ENCODE data around the gene SLC47A1. TPM values are rescaled to one million over a fixed set of nuclear protein-coding genes. Genes with fewer than 3 reads are reported as not detected.

The SLC47A1 gene
- total RNA-seq, 4 donors from 2014 or later, result 4.3 to 48.6 (median 11.8) TPM

GRCh38 chr17:19551165-19551564 is 17.5 kb downstream of the SLC47A1 start:
- Histone ChIP-seq H3K9me3 (no peaks in the 10 kb centered on the region), H3K4me3 (replicated peaks in 1 of 3) (no peak overlapping the region), H3K4me1 (peaks cover 0 to 15% of the 10 kb centered on the region in 2 donors), H3K36me3 (no peaks in the 10 kb centered on the region), H3K27me3 (no peaks in the 10 kb centered on the region), H3K27ac (no peak overlapping the region)
- TF ChIP-seq POLR2A (IDR thresholded peaks at IDR 0.05), result no peak
- no peak for TF ChIP-seq CTCF (IDR thresholded peaks at IDR 0.05)
- intact Hi-C loops (cut with DNase I), result no loop called here
- no peak for DNase-seq
- WGBS, 2 donors, result 94 to 99% methylated on average over 5 of the region's 5 CpGs

DNA sequence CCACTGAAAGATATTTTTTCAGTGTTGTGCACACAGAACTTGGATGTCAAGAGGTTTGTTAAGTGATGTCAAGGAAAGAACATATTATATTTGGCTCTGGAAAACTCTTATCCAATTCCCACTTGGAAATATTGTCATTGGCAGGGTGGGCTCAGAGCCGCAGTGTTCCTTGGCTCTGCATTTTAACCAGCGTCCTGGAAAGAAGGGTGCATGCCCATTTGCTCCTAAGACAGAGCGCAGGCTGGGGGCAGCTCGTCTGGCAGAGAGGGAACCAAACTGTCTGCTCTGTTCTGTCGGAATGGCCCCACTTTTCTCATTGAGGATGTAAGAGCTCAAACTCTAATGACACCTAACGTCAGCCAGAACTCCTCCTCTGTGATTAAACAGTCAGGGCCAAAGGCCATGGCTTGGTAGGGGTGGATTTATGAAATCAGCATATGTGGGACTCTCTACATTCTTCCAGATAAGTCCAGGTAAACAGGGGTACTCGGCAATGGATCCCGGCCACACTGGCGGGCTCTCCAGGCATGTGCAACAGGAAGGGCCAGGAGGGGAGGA is 18.0 kb downstream of the SLC47A1 start:
- Histone ChIP-seq H3K27ac (no peak overlapping the region), H3K9me3 (no peaks in the 10 kb centered on the region), H3K27me3 (no peaks in the 10 kb centered on the region), H3K4me3 (replicated peaks in 1 of 3) (no peak overlapping the region), H3K4me1 (peaks cover 0 to 10% of the 10 kb centered on the region in 2 donors), H3K36me3 (no peaks in the 10 kb centered on the region)
- DNase-seq, result no peak
- 83 to 84% methylated on average over 9 of the region's 9 CpGs for WGBS, 2 donors
- TF ChIP-seq CTCF (IDR thresholded peaks at IDR 0.05), result no peak
- no peak for TF ChIP-seq POLR2A (IDR thresholded peaks at IDR 0.05)
- intact Hi-C loops (cut with DNase I), result no loop called here

DNA sequence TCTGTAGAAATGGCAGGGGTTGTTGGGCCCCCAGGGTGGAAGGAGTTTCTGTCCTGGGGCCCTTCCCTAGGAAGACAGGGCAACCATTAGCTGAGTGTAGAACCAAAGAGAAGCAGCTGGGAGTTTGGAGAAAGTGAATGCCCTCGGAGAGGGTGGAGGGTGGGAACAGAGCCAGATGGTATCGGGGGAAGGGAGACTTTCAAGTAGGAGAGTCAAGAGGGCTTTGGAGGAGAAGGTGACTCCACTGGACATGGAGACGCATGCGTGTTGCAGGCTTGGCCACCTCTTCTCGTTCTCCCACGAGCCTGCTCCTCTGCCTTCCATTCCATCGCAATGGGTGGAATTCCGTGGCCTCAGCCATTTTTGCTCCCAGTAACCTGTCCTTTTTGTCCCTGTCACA is 19.4 kb downstream of the SLC47A1 start:
- Histone ChIP-seq H3K9me3 (no peaks in the 10 kb centered on the region), H3K27me3 (no peaks in the 10 kb centered on the region), H3K4me3 (replicated peaks in 1 of 3) (no peak overlapping the region), H3K27ac (no peak overlapping the region), H3K36me3 (no peaks in the 10 kb centered on the region), H3K4me1 (peaks cover 0 to 7% of the 10 kb centered on the region in 2 donors)
- DNase-seq, result peak; percentile 73 to 80
- WGBS, 2 donors, result 55 to 58% methylated on average over 8 of the region's 8 CpGs
- TF ChIP-seq CTCF (IDR thresholded peaks at IDR 0.05) (no peak), POLR2A (IDR thresholded peaks at IDR 0.05) (no peak)
- intact Hi-C loops (cut with DNase I), result no loop called here

DNA sequence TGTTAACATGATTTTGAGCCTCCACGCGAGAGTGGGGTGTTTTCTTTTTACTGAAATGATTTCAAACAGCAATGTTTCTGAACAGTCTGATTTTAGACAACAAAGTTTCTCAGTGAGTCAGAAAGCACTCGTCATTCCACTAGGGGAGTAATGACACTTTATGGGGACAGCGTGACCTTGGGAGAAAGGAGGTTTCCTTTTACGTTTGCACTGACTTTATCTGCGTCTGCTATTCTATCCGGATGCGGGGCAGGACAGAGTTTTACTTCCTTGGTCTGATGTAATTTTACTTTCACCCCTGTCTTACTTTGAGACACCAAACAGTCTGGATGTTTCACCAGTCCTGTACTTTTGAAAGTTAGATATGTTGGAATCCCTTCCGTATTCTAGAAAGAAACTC is 20.7 kb downstream of the SLC47A1 start:
- Histone ChIP-seq H3K27me3 (no peaks in the 10 kb centered on the region), H3K9me3 (no peaks in the 10 kb centered on the region), H3K4me3 (replicated peaks in 1 of 3) (no peak overlapping the region), H3K36me3 (no peaks in the 10 kb centered on the region), H3K27ac (no peak overlapping the region), H3K4me1 (peaks cover 0 to 7% of the 10 kb centered on the region in 2 donors)
- 55 to 61% methylated on average over 9 of the region's 9 CpGs for WGBS, 2 donors
- DNase-seq, result peak in 1 of 2 donors; percentile 4
- TF ChIP-seq CTCF (IDR thresholded peaks at IDR 0.05) (no peak), POLR2A (IDR thresholded peaks at IDR 0.05) (no peak)
- intact Hi-C loops (cut with DNase I), result no loop called here

DNA sequence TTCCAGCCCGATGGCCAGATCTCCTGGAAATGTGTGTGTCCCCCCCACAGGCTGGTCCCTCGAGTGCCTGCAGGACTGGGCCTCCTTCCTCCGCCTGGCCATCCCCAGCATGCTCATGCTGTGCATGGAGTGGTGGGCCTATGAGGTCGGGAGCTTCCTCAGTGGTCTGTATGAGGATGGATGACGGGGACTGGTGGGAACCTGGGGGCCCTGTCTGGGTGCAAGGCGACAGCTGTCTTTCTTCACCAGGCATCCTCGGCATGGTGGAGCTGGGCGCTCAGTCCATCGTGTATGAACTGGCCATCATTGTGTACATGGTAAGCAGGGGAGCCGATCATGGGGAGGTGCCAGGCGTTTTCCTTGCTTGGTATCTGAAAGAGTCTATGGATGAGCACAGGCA is 22.1 kb downstream of the SLC47A1 start:
- intact Hi-C loops (cut with DNase I), result no loop called here
- H3K27ac ChIP-seq, result no peak overlapping the region

More for the DNA sequence above, 22.1 kb downstream of the SLC47A1 start:
- H3K27me3 ChIP-seq, result no peaks in the 10 kb centered on the region
- no peaks in the 10 kb centered on the region for H3K36me3 ChIP-seq
- peaks cover 0 to 7% of the 10 kb centered on the region in 2 donors for H3K4me1 ChIP-seq
- WGBS, 2 donors, result 94 to 95% methylated on average over 9 to 11 of the region's 11 CpGs
- DNase-seq, result no peak
- H3K4me3 ChIP-seq (replicated peaks in 1 of 3), result no peak overlapping the region
- no peak for TF ChIP-seq POLR2A (IDR thresholded peaks at IDR 0.05)
- TF ChIP-seq CTCF (IDR thresholded peaks at IDR 0.05), result no peak
- no peaks in the 10 kb centered on the region for H3K9me3 ChIP-seq
